GM18868 (cell line): ENCODE data around the gene CADM2.

Experiments used
- ATAC-seq: cut with Tn5 transposase; IDR thresholded peaks from one replicate; pipeline ENCODE4 v1.9.1; 2021; ENCODE audit warnings: mild to moderate bottlenecking, moderate library complexity; ENCODE audit not compliant: unreplicated experiment

Gene CADM2

GRCh38 chr3:86087160-86087871 lies 1128.5 kb downstream of the CADM2 start:
- no peak for ATAC-seq

DNA sequence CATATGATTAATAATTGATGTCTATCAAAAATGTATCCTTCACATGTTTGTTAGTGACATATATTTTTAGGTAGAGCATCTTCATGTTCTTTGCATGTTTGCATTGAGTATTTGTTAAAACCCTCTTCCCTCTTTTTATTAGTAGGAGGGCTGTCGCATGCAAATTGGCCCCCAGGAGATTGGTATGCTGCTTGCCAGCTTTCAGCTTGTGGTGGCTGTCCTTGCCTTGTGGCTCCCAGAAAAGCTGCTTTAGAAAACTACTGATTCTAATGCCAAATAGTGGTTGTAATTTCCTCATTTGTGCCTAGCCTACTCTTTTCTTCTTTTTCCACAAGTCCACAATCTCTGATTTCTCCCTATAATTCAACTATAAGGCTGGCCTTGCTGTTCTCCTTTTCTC lies 1145.4 kb downstream of the CADM2 start:
- ATAC-seq = no peak

DNA sequence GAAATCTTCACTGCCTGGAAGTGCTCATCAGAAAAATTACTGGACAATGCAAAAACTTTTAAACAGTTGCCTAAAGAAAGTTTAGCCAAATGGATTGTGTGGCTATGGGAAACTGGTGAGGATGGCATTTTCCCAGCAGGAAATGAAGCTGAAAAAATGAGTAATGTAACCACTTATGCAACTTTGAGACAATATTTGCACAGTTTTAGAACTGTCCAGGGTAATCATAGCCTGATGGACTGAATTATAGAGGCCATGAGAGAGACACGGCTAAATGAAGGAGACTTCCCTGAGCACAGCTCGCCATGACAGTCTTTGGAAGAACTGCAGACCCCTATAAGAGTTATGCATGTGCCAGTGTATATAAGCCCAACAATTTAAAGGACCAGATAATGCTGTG lies 1150.6 kb downstream of the CADM2 start:
- no peak for ATAC-seq
